MM.1S (cell line): ENCODE measurements around the gene CPLX3.

Source experiments
- EZH2 ChIP-seq: fragments of 300-600 bp; sonication (generic); optimal IDR thresholded peaks from 2 replicates; pipeline ENCODE3; 2017; ENCODE audit warnings: low read depth, mild to moderate bottlenecking, antibody characterized with exemption, low read length, mixed read lengths
- EZH2phosphoT487 ChIP-seq: fragments of 300-600 bp; sonication (generic); IDR thresholded peaks from 2 replicates; pipeline ENCODE4 v1.6.1; 2018; ENCODE audit warnings: antibody characterized with exemption, low read length
- TF ChIP-seq, protein P1 (sequence below): fragments of 300-600 bp; sonication (generic); IDR thresholded peaks from 2 replicates; pipeline ENCODE4 v1.5.1; 2016; ENCODE audit warnings: antibody characterized with exemption, low read length, mixed read lengths

DNA sequence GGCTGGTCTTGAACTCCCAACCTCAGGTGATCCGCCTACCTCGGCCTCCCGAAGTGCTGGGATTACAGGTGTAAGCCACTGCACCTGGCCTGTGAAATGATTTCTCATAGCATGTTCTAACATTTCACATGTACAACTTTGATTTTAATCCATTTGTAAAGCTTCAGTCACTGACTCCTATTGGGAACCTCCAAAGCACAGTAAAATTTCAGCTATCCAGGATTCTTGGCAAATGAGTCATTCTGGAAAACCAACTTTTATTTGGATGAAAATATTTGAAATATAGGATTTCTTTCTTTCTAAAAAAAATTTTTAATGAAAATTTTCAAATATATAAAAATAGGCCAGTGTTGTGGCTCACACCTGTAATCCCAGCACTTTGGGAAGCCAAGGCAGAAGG lies 16.5 kb upstream of the CPLX3 start:
- TF ChIP-seq, protein P1, sequence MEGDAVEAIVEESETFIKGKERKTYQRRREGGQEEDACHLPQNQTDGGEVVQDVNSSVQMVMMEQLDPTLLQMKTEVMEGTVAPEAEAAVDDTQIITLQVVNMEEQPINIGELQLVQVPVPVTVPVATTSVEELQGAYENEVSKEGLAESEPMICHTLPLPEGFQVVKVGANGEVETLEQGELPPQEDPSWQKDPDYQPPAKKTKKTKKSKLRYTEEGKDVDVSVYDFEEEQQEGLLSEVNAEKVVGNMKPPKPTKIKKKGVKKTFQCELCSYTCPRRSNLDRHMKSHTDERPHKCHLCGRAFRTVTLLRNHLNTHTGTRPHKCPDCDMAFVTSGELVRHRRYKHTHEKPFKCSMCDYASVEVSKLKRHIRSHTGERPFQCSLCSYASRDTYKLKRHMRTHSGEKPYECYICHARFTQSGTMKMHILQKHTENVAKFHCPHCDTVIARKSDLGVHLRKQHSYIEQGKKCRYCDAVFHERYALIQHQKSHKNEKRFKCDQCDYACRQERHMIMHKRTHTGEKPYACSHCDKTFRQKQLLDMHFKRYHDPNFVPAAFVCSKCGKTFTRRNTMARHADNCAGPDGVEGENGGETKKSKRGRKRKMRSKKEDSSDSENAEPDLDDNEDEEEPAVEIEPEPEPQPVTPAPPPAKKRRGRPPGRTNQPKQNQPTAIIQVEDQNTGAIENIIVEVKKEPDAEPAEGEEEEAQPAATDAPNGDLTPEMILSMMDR, result no peak
- no peak for TF ChIP-seq EZH2
- TF ChIP-seq EZH2phosphoT487, result no peak
